Posterior vena cava (tissue), 2 donors: ENCODE data around the gene PARG. TPM values are rescaled to one million over a fixed set of nuclear protein-coding genes. Genes with fewer than 3 reads are reported as not detected.
"Not testable (repeated sequence)": the region's sequence is repeated elsewhere in the genome, so short reads cannot be mapped to it uniquely, and the experiment has no call there.

ENCODE experiments used
- DNase-seq: peaks from one replicate; pipeline ENCODE4 v3.0.0-alpha.2; 2020; ENCODE audit warnings: low spot score
- intact Hi-C, 2 donors: fragments of 100-400 bp; cut with DNase I; formaldehyde crosslinking; loops; one replicate each; pipeline versions ENCODE4 v1.14.1 to v1.14.2; 2022 to 2023
- total RNA-seq, 2 donors: library from RNA; stranded (reverse); fragmentation: NEBNext Ultra II Directional; extraction: Animal tissue kit (Norgen Biotek cat#: 25700); gene quantifications; one replicate each; pipeline ENCODE4 v1.2.1, GENCODE V29; 2021
- donor health status: DM: yes; HTN: yes; CAD: no.
- donor health status: DM: yes; HTN: yes; CAD: no.

Gene PARG
- total RNA-seq, 2 donors from 2014 or later, result 24.0 to 25.5 TPM

DNA sequence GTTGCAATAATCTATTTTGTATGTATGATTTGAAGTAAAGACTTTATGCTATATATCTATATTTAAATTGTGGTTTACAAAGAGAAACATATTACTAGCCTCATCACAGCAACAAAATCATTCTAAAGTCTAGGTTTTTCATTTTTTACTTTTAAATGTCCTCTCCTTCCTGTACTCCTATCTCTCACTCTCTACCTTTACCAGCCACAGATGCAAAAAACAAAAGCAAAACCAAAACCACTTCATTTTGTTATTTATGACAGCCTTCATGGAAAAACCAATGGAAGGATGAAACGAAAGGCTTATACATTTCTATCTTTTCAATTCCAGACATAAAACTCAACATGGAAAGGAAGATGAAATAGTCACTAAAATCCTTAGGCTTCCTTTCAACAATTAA lies 31.5 kb downstream of the PARG start:
- DNase-seq, intact Hi-C loops: not testable (repeated sequence)

GRCh38 chr10:49908290-49909080 lies 33.3 kb downstream of the PARG start:
- DNase-seq, intact Hi-C loops: not testable (repeated sequence)

DNA sequence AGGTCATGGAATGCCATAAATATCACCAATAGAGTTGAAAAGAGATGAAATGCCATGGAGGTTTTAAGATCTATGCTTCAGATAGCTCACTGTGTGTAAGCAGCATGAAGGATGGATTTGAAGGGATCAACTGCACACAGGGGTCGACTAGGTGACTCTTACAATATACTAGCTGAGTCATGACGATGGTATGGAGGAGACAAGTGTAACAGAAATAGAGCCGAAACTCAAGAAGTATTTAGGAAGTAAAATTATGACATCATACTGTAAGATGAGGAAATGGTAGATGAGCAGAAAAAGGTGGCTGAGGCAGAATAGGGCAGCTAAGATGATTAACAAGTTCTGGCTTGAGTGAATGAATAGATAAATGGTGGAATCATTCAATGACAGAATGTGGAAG lies 38.0 kb downstream of the PARG start:
- DNase-seq, intact Hi-C loops: not testable (repeated sequence)

- DNase-seq, intact Hi-C loops: not testable (repeated sequence)
Measured at GRCh38 chr10:49900406-49900805, 41.4 kb downstream of the PARG start.

- DNase-seq, intact Hi-C loops: not testable (repeated sequence)
Measured at GRCh38 chr10:49899999-49900398, 41.8 kb downstream of the PARG start.

GRCh38 chr10:49890025-49890424 lies 51.8 kb downstream of the PARG start:
- DNase-seq, intact Hi-C loops: not testable (repeated sequence)

DNA sequence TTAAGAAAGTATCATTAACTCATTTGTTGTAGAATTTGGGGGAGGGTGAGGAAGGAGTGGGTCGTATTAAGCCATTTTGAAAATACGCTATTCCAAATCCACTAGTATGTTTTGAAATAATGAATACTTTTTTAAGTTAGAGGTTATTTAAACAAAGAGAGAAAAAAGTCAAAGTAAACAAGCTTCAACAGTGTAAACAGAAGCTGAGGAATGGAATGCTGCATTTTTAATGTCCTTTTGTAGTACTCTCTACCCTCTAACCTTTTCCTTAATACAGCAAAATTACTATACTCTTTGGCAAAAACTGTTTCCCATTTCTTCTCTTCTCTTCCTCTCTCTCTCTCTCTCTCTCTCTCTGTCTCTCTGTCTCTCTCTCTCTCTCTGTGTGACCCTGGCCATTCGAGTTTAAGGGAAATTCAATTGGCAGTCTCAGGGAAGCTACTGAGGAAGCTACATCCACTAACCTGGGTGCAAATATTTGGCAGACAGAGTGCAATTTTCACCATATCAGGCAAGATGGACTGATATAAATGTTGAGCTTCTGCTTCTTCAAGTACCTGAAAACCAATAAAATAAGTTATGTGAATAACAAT lies 57.0 kb downstream of the PARG start:
- intact Hi-C loops, DNase-seq: not testable (repeated sequence)

GRCh38 chr10:49883852-49884251 lies 58.0 kb downstream of the PARG start:
- intact Hi-C loops, DNase-seq: not testable (repeated sequence)

DNA sequence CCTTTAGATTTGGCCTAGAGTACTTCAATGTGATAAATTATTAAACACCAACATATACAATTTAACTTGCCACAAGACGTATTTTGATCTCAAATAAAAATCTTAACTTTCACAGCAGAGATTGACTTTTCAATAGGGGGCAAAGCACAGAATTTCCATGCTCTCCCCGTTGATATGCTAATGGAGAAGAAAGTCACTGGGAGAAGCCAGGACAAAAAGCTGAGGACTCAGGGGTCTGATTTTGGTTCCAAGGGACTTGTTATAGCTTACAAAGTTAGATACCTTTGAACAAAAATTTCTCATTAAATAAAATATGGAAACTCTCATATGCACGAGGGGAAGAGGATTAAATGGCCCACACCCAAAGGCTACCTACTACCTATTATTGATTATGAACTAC lies 59.5 kb downstream of the PARG start:
- DNase-seq, intact Hi-C loops: not testable (repeated sequence)

GRCh38 chr10:49872740-49873139 lies 69.1 kb downstream of the PARG start:
- DNase-seq, intact Hi-C loops: not testable (repeated sequence)

- intact Hi-C loops, DNase-seq: not testable (repeated sequence)
Measured at GRCh38 chr10:49871462-49871861, 70.4 kb downstream of the PARG start.

- intact Hi-C loops, result not testable (repeated sequence)
Measured at GRCh38 chr10:49859933-49860332, 81.9 kb downstream of the PARG start.

DNA sequence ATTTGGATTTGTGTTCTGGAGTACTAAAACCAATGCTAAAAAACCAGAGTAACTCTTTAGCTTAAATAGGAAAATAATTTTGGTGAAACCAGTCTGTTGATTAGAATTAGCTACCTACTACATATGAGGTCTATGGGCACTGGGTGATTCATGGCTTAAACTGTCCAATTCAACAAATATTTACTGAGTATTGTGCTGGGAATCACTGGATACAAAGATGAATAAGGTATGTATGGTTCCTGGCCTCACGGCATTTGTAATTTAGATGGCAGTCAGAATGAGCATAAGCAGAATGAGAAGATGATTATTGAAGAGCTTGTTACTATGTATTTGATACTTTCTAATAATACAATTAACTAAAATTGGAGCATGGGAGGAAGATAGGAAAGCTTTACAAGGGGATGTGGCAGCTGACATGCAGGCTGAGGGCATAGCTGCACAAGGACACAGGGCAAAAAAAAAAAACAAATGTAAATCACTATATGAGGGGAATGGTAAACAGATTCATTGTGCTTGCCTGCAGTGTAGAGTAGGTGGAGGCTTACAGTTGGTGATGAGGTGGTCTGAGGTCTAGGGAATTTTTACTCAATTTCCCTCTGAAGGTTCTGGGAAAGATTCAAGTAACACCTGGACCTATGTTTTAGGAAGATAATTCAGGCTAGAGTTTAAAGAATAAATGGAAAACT lies 83.0 kb downstream of the PARG start:
- intact Hi-C loops, DNase-seq: not testable (repeated sequence)

More at GRCh38 chr10:49859933-49860332, 81.9 kb downstream of the PARG start:
- not testable (repeated sequence) for DNase-seq

- DNase-seq, intact Hi-C loops: not testable (repeated sequence)
Measured at GRCh38 chr10:49849520-49849919, 92.3 kb downstream of the PARG start.

DNA sequence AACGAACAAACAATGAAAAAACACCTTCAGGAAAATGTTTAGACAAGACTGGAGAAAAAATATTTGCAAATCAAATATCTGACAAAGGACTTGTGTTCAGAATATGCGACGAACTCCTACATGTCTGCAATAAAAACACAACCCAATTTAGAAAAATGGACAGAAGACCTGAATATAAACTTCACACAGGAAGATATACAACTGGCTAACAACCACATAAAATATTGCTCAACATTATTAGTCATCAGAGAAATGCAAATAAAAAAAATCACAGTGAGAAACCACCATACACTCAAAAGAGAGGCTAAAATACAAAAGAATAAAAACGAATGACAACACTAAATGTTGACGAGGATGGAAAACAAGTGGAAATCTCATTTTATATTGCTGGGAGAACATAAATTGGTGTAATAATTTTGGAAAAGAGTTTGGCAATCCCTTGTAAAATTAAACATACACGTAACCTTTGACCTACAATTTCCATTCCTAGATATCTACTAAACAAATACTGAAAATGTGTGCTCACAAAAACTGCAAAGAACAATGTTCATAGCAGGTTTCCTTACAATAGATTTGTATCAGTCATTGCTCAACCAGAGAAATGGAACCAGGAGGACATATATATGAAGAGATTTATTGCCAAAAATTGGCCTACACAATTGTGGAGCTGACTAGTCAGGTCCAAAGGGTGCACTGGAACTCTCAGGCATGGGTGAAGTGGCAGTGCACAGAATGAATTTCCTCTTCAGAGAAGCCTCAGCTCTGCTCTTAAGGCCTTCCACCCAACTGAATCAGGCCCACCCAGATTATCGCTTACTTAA lies 96.8 kb downstream of the PARG start:
- DNase-seq, result no peak
- intact Hi-C loops, result no loop called here

DNA sequence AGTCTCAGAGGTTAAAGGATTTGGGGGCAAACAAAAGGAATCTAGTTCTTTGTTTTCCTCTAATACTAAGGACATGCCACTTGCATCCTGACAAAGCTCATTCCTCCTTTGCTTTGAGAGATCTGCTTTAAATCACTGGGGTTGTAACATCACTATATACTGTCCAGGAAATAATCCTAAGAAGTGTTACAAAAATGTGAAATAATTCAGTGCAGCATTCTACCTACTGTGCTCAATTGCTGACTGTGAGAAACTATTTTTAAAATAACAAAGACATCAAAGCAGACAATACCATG lies 99.5 kb downstream of the PARG start:
- intact Hi-C loops, DNase-seq: not testable (repeated sequence)

GRCh38 chr10:49841615-49842332 lies 100.1 kb downstream of the PARG start:
- DNase-seq, result no peak
- intact Hi-C loops, result no loop called here

GRCh38 chr10:49837685-49838084 lies 104.1 kb downstream of the PARG start:
- DNase-seq, result no peak
- intact Hi-C loops, result no loop called here

GRCh38 chr10:49837051-49837478 lies 104.8 kb downstream of the PARG start:
- no peak for DNase-seq
- intact Hi-C loops, result no loop called here
